Psoas muscle (tissue), 8 donors: ENCODE measurements around the gene APOL1. TPM values are rescaled to one million over a fixed set of nuclear protein-coding genes. Genes with fewer than 3 reads are reported as not detected.
"Not testable (repeated sequence)": the region's sequence is repeated elsewhere in the genome, so short reads cannot be mapped to it uniquely, and the experiment has no call there.

Source experiments
- ATAC-seq, 4 donors: fragments of 200-7000 bp; cut with Tn5 transposase; one replicate each; pipeline ENCODE4 v1.9.1; 2020; ENCODE audit warnings: moderate library complexity in 3 of 4, mild to moderate bottlenecking in 2 of 4
- DNase-seq, 2 donors: peaks; one replicate each; pipeline ENCODE4 v3.0.0-alpha.2; 2020
- H3K27ac ChIP-seq: fragments of 200-600 bp; one replicate; pipeline ENCODE4 v1.8.0; 2022
- H3K27me3 ChIP-seq, 3 donors: fragments of 200-600 bp in 1 of 3; one replicate each; pipeline versions ENCODE4 v1.6.1 to v1.8.0; 2013 to 2022; ENCODE audit warnings: low read length in 2 of 3, mild to moderate bottlenecking in 2 of 3, moderate library complexity in 1 of 3; ENCODE audit not compliant: insufficient read depth in 3 of 3
- H3K36me3 ChIP-seq, 2 donors: fragments of 200-600 bp in 1 of 2; one replicate each; pipeline versions ENCODE4 v1.6.1 to v1.8.0; 2013 to 2022; ENCODE audit warnings: low read depth in 1 of 2, mild to moderate bottlenecking in 1 of 2, moderate library complexity in 1 of 2; ENCODE audit not compliant: insufficient read depth in 1 of 2
- H3K4me1 ChIP-seq: fragments of 200-600 bp; one replicate; pipeline ENCODE4 v1.8.0; 2022
- H3K4me3 ChIP-seq: fragments of 200-600 bp; one replicate; pipeline ENCODE4 v1.8.0; 2022; ENCODE audit warnings: mild to moderate bottlenecking
- H3K9me3 ChIP-seq: fragments of 200-600 bp; one replicate; pipeline ENCODE4 v1.8.0; 2022
- CTCF ChIP-seq: fragments of 200-600 bp; IDR thresholded peaks from one replicate; pipeline ENCODE4 v1.8.0; 2022; ENCODE audit warnings: antibody characterized with exemption
- WGBS, 3 donors: extraction: QIAGEN DNeasy Blood & Tissue Kit; methylation state at CpG; one replicate each; pipeline versions ENCODE4 v1.1.6 to v1.1.7; 2013; 5-methylcytosine and 5-hydroxymethylcytosine counted together
- intact Hi-C, 2 donors: fragments of 100-400 bp; cut with DNase I; formaldehyde crosslinking; loops; one replicate each; pipeline versions ENCODE4 v1.11.0 to v1.14.2; 2022
- long read RNA-seq, 2 donors: library from polyadenylated mRNA; unstranded; transcript quantifications; one replicate each; pipeline ENCODE4 v2.0.0, GENCODE V29; 2021
- polyA plus RNA-seq, 3 donors: library from polyadenylated mRNA; stranded (reverse); fragments of 200-250 nt; gene quantifications; one replicate each; pipeline ENCODE4 v1.2.3, GENCODE V29; 2013
- total RNA-seq, 4 donors: library from RNA; stranded (reverse); fragmentation: NEBNext Ultra II Directional in 2 of 4; extraction: Animal tissue kit (Norgen Biotek cat#: 25700) in 2 of 4; gene quantifications; one replicate each; pipeline versions ENCODE4 v1.2.1 to v1.2.4, GENCODE V29; 2021 to 2023
- donor health status: healthy with polysubstance abuse.
- donor health status: DM: no; HTN: no; CAD: no; lungs with moderate emphysema.
- donor health status: Bipolar disorder and iron deficiency.
- donor health status: healthy.
- donor health status: DM: yes; HTN: yes; CAD: no.
- donor health status: DM: no; HTN: no; CAD: no.
- donor health status: DM: no; HTN: no; CAD: no.
- donor health status: DM: yes; HTN: yes; CAD: no.

Gene APOL1
- 10 to 100 TPM in 3 of 4 donors, 1 to 10 TPM in 1; 5.7 to 16.3 (median 13.5) TPM for total RNA-seq
- 1 to 10 TPM; 5.3 to 6.0 (median 5.8) TPM for polyA plus RNA-seq
- long read RNA-seq, donor 1, partial matches to known transcripts: 0 of 5 reads
- long read RNA-seq, donor 1, other reads (novel, unspliced or antisense): 5 of 5 reads
- long read RNA-seq, donor 2, partial matches to known transcripts: 0 of 3 reads
- long read RNA-seq, donor 2, other reads (novel, unspliced or antisense): 2 of 3 reads

GRCh38 chr22:36252754-36253522, at the start of gene APOL1:
Gene APOL1 (plus strand): TSS chr22:36253133. CDS start chr22:36254956, 1,823 bp downstream.
- WGBS, 3 donors: 47 to 51% (median 51%) methylated on average over 10 of the region's 10 CpGs
- ATAC-seq (peak; percentile 28 to 61 (median 48)), DNase-seq (no peak)
- Histone ChIP-seq H3K27me3 (no peaks in the 10 kb centered on the region), H3K36me3 (no peaks in the 10 kb centered on the region), H3K4me3 (peak within 1 kb of the TSS; percentile 59), H3K4me1 (peaks cover 6% of the 10 kb centered on the region), H3K9me3 (no peaks in the 10 kb centered on the region), H3K27ac (peak within 1 kb of the TSS; percentile 56)
- intact Hi-C loops: no loop called here
- TF ChIP-seq CTCF: no peak

GRCh38 chr22:36203441-36203840, 49.5 kb upstream of the APOL1 start:
- H3K27ac ChIP-seq, intact Hi-C loops, H3K36me3 ChIP-seq, ATAC-seq, H3K27me3 ChIP-seq, DNase-seq, H3K9me3 ChIP-seq, H3K4me3 ChIP-seq, H3K4me1 ChIP-seq: not testable (repeated sequence)
- WGBS, 3 donors: 84 to 93% (median 86%) methylated on average over 7 of the region's 7 CpGs

GRCh38 chr22:36204001-36204631, 48.8 kb upstream of the APOL1 start:
- Histone ChIP-seq H3K9me3 (no peaks in the 10 kb centered on the region), H3K27me3 (no peaks in the 10 kb centered on the region), H3K36me3 (no peaks in the 10 kb centered on the region), H3K4me3 (no peak overlapping the region), H3K4me1 (no peaks in the 10 kb centered on the region), H3K27ac (no peak overlapping the region)
- no peak for DNase-seq
- intact Hi-C loops: no loop called here
- WGBS, 3 donors: 87 to 92% (median 91%) methylated on average over 8 of the region's 8 CpGs
- no peak for ATAC-seq
- TF ChIP-seq CTCF: no peak

GRCh38 chr22:36204632-36205015, 48.3 kb upstream of the APOL1 start:
- Histone ChIP-seq H3K4me1 (no peaks in the 10 kb centered on the region), H3K9me3 (no peaks in the 10 kb centered on the region), H3K36me3 (no peaks in the 10 kb centered on the region), H3K27ac (no peak overlapping the region), H3K27me3 (no peaks in the 10 kb centered on the region), H3K4me3 (no peak overlapping the region)
- intact Hi-C loops: no loop called here
- WGBS, 3 donors: 72 to 74% (median 73%) methylated on average over 6 of the region's 6 CpGs
- ATAC-seq (no peak), DNase-seq (no peak)
- TF ChIP-seq CTCF: no peak

- H3K4me1 ChIP-seq, H3K27ac ChIP-seq, DNase-seq, H3K27me3 ChIP-seq, ATAC-seq, intact Hi-C loops, H3K4me3 ChIP-seq, H3K9me3 ChIP-seq, H3K36me3 ChIP-seq: not testable (repeated sequence)
- 62 to 82% (median 75%) methylated on average over 3 to 5 of the region's 5 CpGs for WGBS, 3 donors
Measured at GRCh38 chr22:36205573-36205972, 47.4 kb upstream of the APOL1 start.
